HG03066 (cell line): Measurements from ENCODE around the gene GTF3C5.

Source experiments
- ATAC-seq: cut with Tn5 transposase; IDR thresholded peaks from one replicate; pipeline ENCODE4 v1.9.1; 2021; ENCODE audit warnings: low read depth; ENCODE audit not compliant: unreplicated experiment

The GTF3C5 gene

GRCh38 chr9:133104718-133105460 lies 74.1 kb downstream of the GTF3C5 start:
- no peak for ATAC-seq

GRCh38 chr9:133105461-133105770 lies 74.6 kb downstream of the GTF3C5 start:
- no peak for ATAC-seq

GRCh38 chr9:133106511-133107244 lies 75.9 kb downstream of the GTF3C5 start:
- ATAC-seq: no peak

GRCh38 chr9:133107245-133107722 lies 76.5 kb downstream of the GTF3C5 start:
- no peak for ATAC-seq
